ENCODE measurements around the gene B3GALT5. TPM values are rescaled to one million over a fixed set of nuclear protein-coding genes. Genes with fewer than 3 reads are reported as not detected.

The B3GALT5 gene, protein sequence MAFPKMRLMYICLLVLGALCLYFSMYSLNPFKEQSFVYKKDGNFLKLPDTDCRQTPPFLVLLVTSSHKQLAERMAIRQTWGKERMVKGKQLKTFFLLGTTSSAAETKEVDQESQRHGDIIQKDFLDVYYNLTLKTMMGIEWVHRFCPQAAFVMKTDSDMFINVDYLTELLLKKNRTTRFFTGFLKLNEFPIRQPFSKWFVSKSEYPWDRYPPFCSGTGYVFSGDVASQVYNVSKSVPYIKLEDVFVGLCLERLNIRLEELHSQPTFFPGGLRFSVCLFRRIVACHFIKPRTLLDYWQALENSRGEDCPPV
- total RNA-seq = not detected in 2 replicates

DNA sequence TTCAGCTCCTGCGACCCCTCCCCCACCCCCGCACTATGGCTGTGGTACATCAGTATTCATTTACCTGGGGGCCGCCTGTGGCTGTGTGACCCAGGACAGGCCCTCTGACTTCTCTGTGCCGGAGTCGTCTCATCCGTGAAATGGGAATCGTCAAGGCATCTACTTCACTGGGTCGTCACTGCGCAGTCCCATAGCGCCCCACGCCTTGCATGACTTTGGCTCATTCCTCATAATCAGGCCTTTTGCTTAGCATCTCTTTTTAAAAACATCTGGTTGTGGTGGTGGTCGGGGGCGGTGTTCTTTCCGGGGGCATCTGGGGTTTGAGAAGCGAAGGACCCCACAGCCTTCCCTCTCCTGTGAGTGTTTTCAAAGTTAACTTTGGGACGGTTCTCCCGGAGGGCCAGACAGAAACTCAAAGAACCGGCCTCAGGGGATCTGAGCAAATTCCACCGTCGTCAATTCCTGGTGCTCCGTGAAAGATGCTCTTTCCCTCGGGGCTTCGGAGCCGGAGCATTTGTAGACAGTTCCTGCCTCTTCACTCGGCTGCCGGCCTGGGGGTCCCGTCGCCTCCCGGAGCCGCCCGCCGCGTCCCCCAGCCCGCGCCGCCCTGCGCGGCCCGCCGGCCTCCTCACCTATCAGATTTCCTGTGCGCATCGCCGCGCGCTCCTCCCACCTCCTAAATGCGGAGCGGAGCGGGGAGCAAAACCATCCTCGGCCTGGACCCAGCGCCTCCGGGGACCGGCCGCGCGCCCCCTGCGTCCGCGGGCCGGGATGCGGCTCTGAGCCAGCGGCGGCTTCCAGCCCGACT lies at the start of gene B3GALT5:
B3GALT5 (plus strand) TSS at position 708 of the 808 bp plus-strand sequence. CDS start 47,620 bp downstream, outside the sequence.

Other genes with a start within 250 kb of the B3GALT5 start
- 0.07 and 0.74 TPM in 2 replicates for gene LCA5L, start 167.2 kb upstream of the B3GALT5 start, total RNA-seq
- gene SH3BGR, start 161.0 kb upstream of the B3GALT5 start, total RNA-seq = 0.39 and 4.7 TPM in 2 replicates
- gene IGSF5, start 132.2 kb downstream of the B3GALT5 start, total RNA-seq = 0.13 TPM in 1 of 2 replicates, not detected in the other

All from mammary microvascular endothelial cell (primary cell).